GM12892 (cell line): ENCODE results near the gene GRIA4.

Source experiments
- DNase-seq: peaks from one replicate; pipeline ENCODE4 v3.0.0; 2011; ENCODE audit not compliant: insufficient read length
- FAIRE-seq: peaks from 2 replicates; lab custom pipeline; 2011; peaks lifted over from hg19 to GRCh38; lab: Jason Lieb, UNC
- POLR2A ChIP-seq: IDR thresholded peaks from 2 replicates; pipeline ENCODE4 v1.6.1; 2011; ENCODE audit warnings: low read depth, low read length, control low read depth
- POLR2AphosphoS5 ChIP-seq: IDR thresholded peaks from 2 replicates; pipeline ENCODE4 v1.6.1; 2011; ENCODE audit warnings: low read depth, low read length, control low read depth
- TAF1 ChIP-seq: IDR thresholded peaks from 2 replicates; pipeline ENCODE4 v1.6.1; 2011; ENCODE audit warnings: low read depth, mild to moderate bottlenecking, control low read depth, low read length, borderline replicate concordance

GRIA4 gene

GRCh38 chr11:105821372-105821771, 211.5 kb downstream of the GRIA4 start:
- FAIRE-seq (no peak), DNase-seq (no peak)
- no peak for TF ChIP-seq TAF1
- no peak for TF ChIP-seq POLR2A
- no peak for TF ChIP-seq POLR2AphosphoS5

GRCh38 chr11:105821781-105822180, 211.9 kb downstream of the GRIA4 start:
- TF ChIP-seq POLR2A (no peak), POLR2AphosphoS5 (no peak), TAF1 (no peak)
- FAIRE-seq: no peak
- DNase-seq: no peak

GRCh38 chr11:105823495-105824033, 213.7 kb downstream of the GRIA4 start:
- DNase-seq: no peak
- TF ChIP-seq POLR2A: no peak
- no peak for TF ChIP-seq POLR2AphosphoS5
- TF ChIP-seq TAF1: no peak
- FAIRE-seq: no peak

GRCh38 chr11:105824457-105825013, 214.7 kb downstream of the GRIA4 start:
- DNase-seq: no peak
- TF ChIP-seq POLR2AphosphoS5: no peak
- no peak for TF ChIP-seq POLR2A
- TF ChIP-seq TAF1: no peak
- FAIRE-seq: no peak

GRCh38 chr11:105825141-105825540, 215.3 kb downstream of the GRIA4 start:
- FAIRE-seq (no peak), DNase-seq (no peak)
- TF ChIP-seq POLR2AphosphoS5: no peak
- no peak for TF ChIP-seq POLR2A
- no peak for TF ChIP-seq TAF1

- DNase-seq: no peak
- FAIRE-seq: no peak
- TF ChIP-seq POLR2A (no peak), TAF1 (no peak), POLR2AphosphoS5 (no peak)
These were observed 218.0 kb downstream of the GRIA4 start for GRCh38 chr11:105827906-105828305.

- DNase-seq (no peak), FAIRE-seq (peak; percentile 69)
- TF ChIP-seq POLR2A: no peak
- no peak for TF ChIP-seq POLR2AphosphoS5
- no peak for TF ChIP-seq TAF1
These were observed 219.2 kb downstream of the GRIA4 start for GRCh38 chr11:105829084-105829483.

GRCh38 chr11:105834461-105834860, 224.6 kb downstream of the GRIA4 start:
- no peak for FAIRE-seq
- TF ChIP-seq POLR2A: no peak
- TF ChIP-seq POLR2AphosphoS5: no peak
- no peak for TF ChIP-seq TAF1
- no peak for DNase-seq

- DNase-seq (no peak), FAIRE-seq (peak; percentile 38)
- TF ChIP-seq POLR2A (no peak), TAF1 (no peak), POLR2AphosphoS5 (no peak)
These were observed 229.0 kb downstream of the GRIA4 start for GRCh38 chr11:105838668-105839384.

- DNase-seq (no peak), FAIRE-seq (no peak)
- TF ChIP-seq POLR2A (no peak), POLR2AphosphoS5 (no peak), TAF1 (no peak)
These were observed 230.5 kb downstream of the GRIA4 start for GRCh38 chr11:105840391-105840790.

GRCh38 chr11:105852403-105852802, 242.5 kb downstream of the GRIA4 start:
- no peak for TF ChIP-seq POLR2A
- TF ChIP-seq POLR2AphosphoS5: no peak
- TF ChIP-seq TAF1: no peak
- DNase-seq: no peak
- no peak for FAIRE-seq

GRCh38 chr11:105854269-105854668, 244.4 kb downstream of the GRIA4 start:
- FAIRE-seq (no peak), DNase-seq (no peak)
- no peak for TF ChIP-seq POLR2AphosphoS5
- TF ChIP-seq TAF1: no peak
- no peak for TF ChIP-seq POLR2A

GRCh38 chr11:105856954-105857353, 247.1 kb downstream of the GRIA4 start:
- no peak for TF ChIP-seq TAF1
- no peak for TF ChIP-seq POLR2AphosphoS5
- no peak for TF ChIP-seq POLR2A

More at GRCh38 chr11:105856954-105857353, 247.1 kb downstream of the GRIA4 start:
- FAIRE-seq: no peak
- DNase-seq: no peak
